Liver (tissue), 3 donors: ENCODE data around the gene KIF26B.

Experiments used
- ATF3 ChIP-seq: IDR thresholded peaks from 2 replicates; pipeline ENCODE4 v1.6.1; 2016; ENCODE audit warnings: antibody characterized with exemption
- CTCF ChIP-seq: fragments of 150-350 bp; IDR thresholded peaks from 2 replicates; pipeline ENCODE4 v1.5.1; 2017; ENCODE audit warnings: improper control_type of control experiment, low read depth, low read length; ENCODE audit not compliant: missing input control
- GABPA ChIP-seq, 2 donors: IDR thresholded peaks in 1 of 2; conservative IDR thresholded peaks in 1 of 2; 2 replicates each; pipeline ENCODE4 v1.6.1; 2016; ENCODE audit warnings: antibody characterized with exemption in 2 of 2, mild to moderate bottlenecking in 1 of 2, moderate library complexity in 1 of 2
- SP1 ChIP-seq: IDR thresholded peaks from 2 replicates; pipeline ENCODE4 v1.6.1; 2018; ENCODE audit warnings: antibody characterized with exemption, mild to moderate bottlenecking
- YY1 ChIP-seq: IDR thresholded peaks from 2 replicates; pipeline ENCODE4 v1.6.1; 2016; ENCODE audit warnings: antibody characterized with exemption, mild to moderate bottlenecking
- ZBTB33 ChIP-seq: IDR thresholded peaks from 2 replicates; pipeline ENCODE4 v1.6.1; 2016; ENCODE audit warnings: antibody characterized with exemption
- donor health status: healthy.
- donor health status: healthy.

GRCh38 chr1:245156041-245156735, 1.4 kb downstream of the KIF26B start:
- TF ChIP-seq SP1 (no peak), CTCF (peak; percentile 72), ATF3 (no peak), YY1 (no peak), ZBTB33 (no peak), GABPA (IDR thresholded peaks at IDR 0.05 in 1 of 2, conservative IDR thresholded peaks at IDR 0.05 in 1 of 2) (no peak)
